Measurements from ENCODE around the gene ACIN1.

Gene ACIN1

DNA sequence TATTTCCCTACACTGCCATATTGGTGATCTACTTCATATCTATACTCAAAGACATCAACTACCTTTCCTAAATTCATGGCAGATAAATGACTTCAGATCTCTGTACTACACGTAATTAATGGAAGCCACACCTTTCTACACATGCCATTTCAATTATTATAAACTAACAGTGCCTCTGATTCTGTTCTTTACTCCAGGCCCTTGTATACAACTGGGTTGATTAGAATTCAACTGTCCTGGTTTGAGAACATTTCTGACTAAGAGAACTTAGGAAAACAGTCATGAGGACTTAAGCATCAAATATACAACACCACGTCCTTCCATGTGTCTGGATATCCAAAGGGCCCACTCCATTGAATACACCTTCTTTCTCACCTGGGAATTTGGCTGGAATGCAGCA lies 1.8 kb downstream of the ACIN1 start:
- intact Hi-C loops (cut with micrococcal nuclease): no loop called here
- Mint-ChIP-seq H3K4me3 (no peak overlapping the region), H3K36me3 (ENCODE audit: low read depth) (peaks cover 52% of the 10 kb centered on the region), H3K4me1 (ENCODE audit: low read depth) (peaks cover 56% of the 10 kb centered on the region), H3K27ac (no peak overlapping the region), H3K27me3 (no peaks in the 10 kb centered on the region), H3K9me3 (no peaks in the 10 kb centered on the region)

DNA sequence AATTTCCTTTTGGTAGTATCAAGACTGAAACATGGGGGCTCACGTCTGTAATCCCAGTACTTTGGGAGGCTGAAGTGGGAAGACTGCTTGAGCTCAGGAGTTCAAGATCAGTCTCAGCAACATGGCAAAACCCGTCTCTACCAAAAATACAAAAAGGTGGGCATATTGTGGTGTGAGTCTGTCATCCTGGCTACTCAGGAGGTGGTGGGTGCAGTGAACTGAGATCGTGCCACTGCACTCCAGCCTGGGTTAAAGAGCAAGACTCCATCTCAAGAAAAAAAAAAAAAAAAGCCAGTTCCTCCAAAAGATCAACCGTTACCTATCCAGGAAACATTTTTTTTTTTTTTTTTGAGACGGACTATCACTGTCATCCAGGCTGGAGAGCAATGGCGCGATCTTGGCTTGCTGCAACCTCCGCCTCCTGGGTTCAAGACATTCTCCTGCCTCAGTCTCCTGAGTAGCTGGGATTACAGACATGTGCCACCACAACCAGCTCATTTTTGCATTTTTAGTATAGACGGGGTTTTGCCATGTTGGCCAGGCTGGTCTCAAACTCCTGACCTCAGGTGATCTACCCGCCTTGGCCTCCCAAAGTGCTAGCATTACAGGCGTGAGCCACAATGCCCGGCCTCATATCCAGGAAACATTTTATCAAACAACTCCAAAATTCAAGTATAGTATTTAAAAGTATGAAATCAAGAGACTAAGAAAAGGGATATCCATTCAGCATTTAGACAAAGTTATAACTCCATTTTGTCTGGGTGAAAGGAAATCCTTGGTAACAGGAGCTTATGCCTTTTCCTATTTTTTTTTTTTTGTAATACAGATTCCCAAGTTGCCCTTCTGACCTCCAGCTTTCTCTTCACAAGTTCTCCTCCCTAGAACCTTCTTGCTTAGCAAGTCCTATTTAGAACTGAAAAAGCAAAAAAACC lies 3.4 kb downstream of the ACIN1 start:
- Mint-ChIP-seq H3K9me3 (no peaks in the 10 kb centered on the region), H3K4me1 (ENCODE audit: low read depth) (peaks cover 57% of the 10 kb centered on the region), H3K36me3 (ENCODE audit: low read depth) (peaks cover 68% of the 10 kb centered on the region), H3K27me3 (no peaks in the 10 kb centered on the region), H3K27ac (peak overlapping the region; percentile 44), H3K4me3 (no peak overlapping the region)
- intact Hi-C loops (cut with micrococcal nuclease): no loop called here

- Mint-ChIP-seq H3K4me3 (no peak overlapping the region), H3K4me1 (ENCODE audit: low read depth) (peaks cover 68% of the 10 kb centered on the region), H3K9me3 (no peaks in the 10 kb centered on the region), H3K36me3 (ENCODE audit: low read depth) (peaks cover 81% of the 10 kb centered on the region), H3K27ac (peak overlapping the region; percentile 44), H3K27me3 (no peaks in the 10 kb centered on the region)
- intact Hi-C loops (cut with micrococcal nuclease): no loop called here
Measured at GRCh38 chr14:23090254-23090636, 4.7 kb downstream of the ACIN1 start.

- intact Hi-C loops (cut with micrococcal nuclease): no loop called here
- no peaks in the 10 kb centered on the region for H3K9me3 Mint-ChIP-seq
- H3K4me1 Mint-ChIP-seq (ENCODE audit: low read depth): peaks cover 73% of the 10 kb centered on the region
- H3K27me3 Mint-ChIP-seq: no peaks in the 10 kb centered on the region
- peaks cover 87% of the 10 kb centered on the region for H3K36me3 Mint-ChIP-seq (ENCODE audit: low read depth)
- H3K27ac Mint-ChIP-seq: peak overlapping the region; percentile 32
- no peak overlapping the region for H3K4me3 Mint-ChIP-seq
Measured at GRCh38 chr14:23089498-23090253, 5.3 kb downstream of the ACIN1 start.

GRCh38 chr14:23086565-23086964 lies 8.4 kb downstream of the ACIN1 start:
- Mint-ChIP-seq H3K36me3 (ENCODE audit: low read depth) (peaks cover 94% of the 10 kb centered on the region), H3K27ac (peak overlapping the region; percentile 58), H3K27me3 (no peaks in the 10 kb centered on the region), H3K9me3 (no peaks in the 10 kb centered on the region), H3K4me3 (no peak overlapping the region), H3K4me1 (ENCODE audit: low read depth) (peaks cover 61% of the 10 kb centered on the region)
- intact Hi-C loops (cut with micrococcal nuclease): no loop called here

DNA sequence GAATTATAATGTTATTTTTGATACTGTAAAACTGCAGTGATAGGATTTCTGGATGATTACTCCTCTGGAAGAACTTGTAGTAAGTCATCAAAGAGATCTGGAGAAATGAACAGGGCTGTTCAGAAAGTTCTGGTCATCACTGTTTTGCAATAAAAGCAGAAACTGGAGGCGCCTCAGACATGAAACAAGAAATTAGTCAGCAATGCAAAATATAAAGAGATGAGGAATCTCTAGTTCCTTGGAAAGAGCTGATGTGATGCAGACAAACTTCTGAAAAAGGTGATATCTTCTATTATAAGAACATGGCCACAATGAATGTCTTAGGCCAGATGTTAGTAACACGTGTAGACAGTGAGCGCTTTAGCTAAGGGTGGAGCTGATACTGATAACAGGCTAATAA lies 9.5 kb downstream of the ACIN1 start:
- intact Hi-C loops (cut with micrococcal nuclease): loop anchor here (1.0 kb wide), 1 partner anchor 9 kb away; no protein-coding TSS in a partner anchor
- H3K9me3 Mint-ChIP-seq: no peaks in the 10 kb centered on the region
- no peak overlapping the region for H3K4me3 Mint-ChIP-seq
- H3K36me3 Mint-ChIP-seq (ENCODE audit: low read depth): peaks cover 94% of the 10 kb centered on the region
- no peaks in the 10 kb centered on the region for H3K27me3 Mint-ChIP-seq
- H3K27ac Mint-ChIP-seq: peak overlapping the region; percentile 58
- peaks cover 67% of the 10 kb centered on the region for H3K4me1 Mint-ChIP-seq (ENCODE audit: low read depth)

DNA sequence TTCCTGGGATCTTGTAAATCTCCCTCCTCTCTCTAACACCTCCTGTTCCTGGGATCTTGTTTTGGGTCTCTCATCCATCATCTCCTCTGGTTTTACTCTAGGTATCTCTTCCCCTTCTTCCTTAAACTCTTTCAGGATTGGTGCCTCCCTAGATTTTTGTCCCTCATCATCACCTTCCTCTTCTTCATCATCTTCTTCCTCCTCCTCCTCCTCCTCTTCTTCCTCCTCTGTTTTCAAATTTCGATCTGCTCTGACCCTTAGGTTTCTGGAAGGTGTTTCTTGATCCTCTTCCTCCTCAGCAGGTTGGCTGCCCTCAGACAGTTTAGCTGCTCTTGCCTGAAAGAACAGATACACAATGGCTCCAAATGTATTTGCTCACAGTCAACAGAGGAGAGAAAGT lies 14.5 kb downstream of the ACIN1 start:
- H3K36me3 Mint-ChIP-seq (ENCODE audit: low read depth): peaks cover 88% of the 10 kb centered on the region
- H3K27me3 Mint-ChIP-seq: no peaks in the 10 kb centered on the region
- peaks cover 57% of the 10 kb centered on the region for H3K4me1 Mint-ChIP-seq (ENCODE audit: low read depth)
- H3K4me3 Mint-ChIP-seq: peak overlapping the region; percentile 37
- no peaks in the 10 kb centered on the region for H3K9me3 Mint-ChIP-seq
- peak overlapping the region; percentile 80 for H3K27ac Mint-ChIP-seq
- intact Hi-C loops (cut with micrococcal nuclease): no loop called here

DNA sequence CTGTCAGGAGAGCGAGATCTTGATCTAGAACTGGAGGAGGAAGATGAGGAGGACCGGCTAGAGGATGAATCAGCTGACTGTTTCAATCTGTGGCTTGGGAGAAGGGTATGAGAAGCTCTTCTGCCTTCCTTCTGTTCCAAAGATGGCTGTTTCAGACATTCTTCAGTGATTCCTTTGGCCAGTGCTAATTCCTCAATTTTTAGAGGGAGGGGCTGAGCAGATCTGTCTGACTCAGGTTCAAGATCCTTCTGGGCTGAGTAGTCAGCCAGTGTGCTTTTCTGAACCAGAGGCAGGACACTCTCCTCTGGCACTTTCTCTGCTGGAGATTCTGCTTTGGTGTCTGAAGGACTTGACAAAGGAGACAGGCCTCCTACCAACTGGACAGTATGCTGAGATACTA lies 15.2 kb downstream of the ACIN1 start:
- Mint-ChIP-seq H3K27me3 (no peaks in the 10 kb centered on the region), H3K36me3 (ENCODE audit: low read depth) (peaks cover 88% of the 10 kb centered on the region), H3K4me1 (ENCODE audit: low read depth) (peaks cover 54% of the 10 kb centered on the region), H3K9me3 (no peaks in the 10 kb centered on the region), H3K27ac (peak overlapping the region; percentile 80), H3K4me3 (peak overlapping the region; percentile 37)
- intact Hi-C loops (cut with micrococcal nuclease): loop anchor here (5.0 kb wide), 1 partner anchor 103 kb away; the partner anchor contains the start of gene SLC7A8

GRCh38 chr14:23078692-23079116 lies 16.2 kb downstream of the ACIN1 start:
- Mint-ChIP-seq H3K27me3 (no peaks in the 10 kb centered on the region), H3K27ac (peak overlapping the region; percentile 80), H3K9me3 (no peaks in the 10 kb centered on the region), H3K36me3 (ENCODE audit: low read depth) (peaks cover 90% of the 10 kb centered on the region), H3K4me3 (peak overlapping the region; percentile 32), H3K4me1 (ENCODE audit: low read depth) (peaks cover 55% of the 10 kb centered on the region)
- intact Hi-C loops (cut with micrococcal nuclease): loop anchor here (5.0 kb wide), 1 partner anchor 104 kb away; the partner anchor contains the start of gene SLC7A8

DNA sequence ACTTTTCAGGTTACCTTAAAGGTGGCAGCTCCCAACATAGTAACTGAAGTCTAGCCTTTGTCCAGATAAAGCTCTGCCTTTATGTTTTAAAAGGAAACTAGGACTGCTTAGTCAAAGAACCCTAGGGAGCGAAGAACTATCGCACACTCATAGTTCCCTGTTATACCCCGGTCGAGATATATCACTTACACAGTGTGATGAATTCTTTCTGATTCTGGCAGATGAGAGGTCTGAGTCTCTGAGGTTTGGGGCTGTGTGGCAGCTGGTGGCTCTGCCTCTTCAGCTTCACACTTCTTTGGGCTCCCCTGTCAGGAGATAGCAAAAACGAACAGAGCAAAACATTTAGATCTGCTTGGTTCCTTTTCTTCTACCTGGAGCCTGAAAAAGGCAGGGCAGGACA lies 17.0 kb downstream of the ACIN1 start:
- Mint-ChIP-seq H3K36me3 (ENCODE audit: low read depth) (peaks cover 90% of the 10 kb centered on the region), H3K9me3 (no peaks in the 10 kb centered on the region), H3K27ac (peak overlapping the region; percentile 80), H3K4me1 (ENCODE audit: low read depth) (peaks cover 56% of the 10 kb centered on the region), H3K4me3 (no peak overlapping the region), H3K27me3 (no peaks in the 10 kb centered on the region)
- intact Hi-C loops (cut with micrococcal nuclease): loop anchor here (5.0 kb wide), 1 partner anchor 104 kb away; the partner anchor contains the start of gene SLC7A8

DNA sequence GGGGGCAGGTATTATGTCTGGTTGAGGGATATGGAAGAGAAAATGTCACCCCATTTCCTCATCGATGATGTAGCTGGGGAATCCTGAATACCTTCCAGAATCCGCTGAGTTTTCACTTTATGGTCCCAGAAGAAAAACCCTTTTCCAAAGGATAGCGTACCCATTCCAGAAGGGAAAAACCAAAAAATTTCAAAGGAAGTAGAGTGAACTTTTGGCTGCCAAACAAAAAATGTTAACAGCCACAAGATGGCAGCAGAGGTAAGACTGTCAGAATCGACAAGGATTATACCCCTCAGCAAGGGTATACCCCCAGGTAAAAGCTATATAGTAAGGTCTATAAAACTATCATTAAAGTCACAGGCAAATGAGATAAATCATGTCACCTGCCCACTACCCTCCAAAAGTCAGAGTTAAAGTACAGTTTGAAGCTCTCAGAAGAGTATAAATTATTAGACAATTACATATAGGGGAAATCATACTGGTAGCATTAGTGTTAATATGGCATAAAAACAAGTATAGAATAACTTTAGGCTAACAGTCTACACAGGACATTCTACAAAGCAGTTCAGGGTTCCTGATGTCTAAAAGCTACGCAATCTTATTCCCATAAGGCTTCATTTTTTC lies 18.0 kb downstream of the ACIN1 start:
- intact Hi-C loops (cut with micrococcal nuclease): loop anchor here (5.0 kb wide), 1 partner anchor 105 kb away; the partner anchor contains the start of gene SLC7A8
- peaks cover 93% of the 10 kb centered on the region for H3K36me3 Mint-ChIP-seq (ENCODE audit: low read depth)
- H3K9me3 Mint-ChIP-seq: no peaks in the 10 kb centered on the region
- H3K4me3 Mint-ChIP-seq: no peak overlapping the region
- H3K27me3 Mint-ChIP-seq: no peaks in the 10 kb centered on the region
- no peak overlapping the region for H3K27ac Mint-ChIP-seq
- peaks cover 67% of the 10 kb centered on the region for H3K4me1 Mint-ChIP-seq (ENCODE audit: low read depth)

DNA sequence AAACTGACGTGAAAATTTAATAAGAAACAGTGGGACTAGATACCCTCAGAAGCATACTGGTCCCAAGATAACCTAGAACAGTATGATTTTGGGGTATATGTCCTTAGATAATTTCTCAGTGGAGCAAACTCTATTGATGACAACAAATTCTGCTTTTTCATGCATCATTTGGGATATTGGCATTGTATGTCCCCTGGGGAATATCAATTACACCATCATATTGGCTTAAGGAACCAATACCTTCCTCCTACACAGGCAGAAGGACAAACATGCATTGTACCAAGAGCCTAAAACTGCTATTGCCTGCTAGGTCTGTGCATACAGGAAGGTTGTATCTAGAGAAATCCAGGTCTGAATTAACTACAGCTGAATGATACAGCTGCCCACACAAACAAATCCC lies 20.0 kb downstream of the ACIN1 start:
- H3K36me3 Mint-ChIP-seq (ENCODE audit: low read depth): peaks cover 93% of the 10 kb centered on the region
- H3K27me3 Mint-ChIP-seq: no peaks in the 10 kb centered on the region
- H3K9me3 Mint-ChIP-seq: no peaks in the 10 kb centered on the region
- peaks cover 70% of the 10 kb centered on the region for H3K4me1 Mint-ChIP-seq (ENCODE audit: low read depth)
- intact Hi-C loops (cut with micrococcal nuclease): loop anchor here (5.0 kb wide), 1 partner anchor 107 kb away; the partner anchor contains the start of gene SLC7A8
- H3K4me3 Mint-ChIP-seq: no peak overlapping the region
- peak overlapping the region; percentile 17 for H3K27ac Mint-ChIP-seq

- H3K36me3 Mint-ChIP-seq (ENCODE audit: low read depth): peaks cover 100% of the 10 kb centered on the region
- intact Hi-C loops (cut with micrococcal nuclease): no loop called here
Measured at GRCh38 chr14:23071921-23072539, 22.9 kb downstream of the ACIN1 start.

More at GRCh38 chr14:23071921-23072539, 22.9 kb downstream of the ACIN1 start:
- H3K27ac Mint-ChIP-seq: peak overlapping the region; percentile 87
- peaks cover 65% of the 10 kb centered on the region for H3K4me1 Mint-ChIP-seq (ENCODE audit: low read depth)
- H3K4me3 Mint-ChIP-seq: peak overlapping the region; percentile 85
- H3K27me3 Mint-ChIP-seq: no peaks in the 10 kb centered on the region
- no peaks in the 10 kb centered on the region for H3K9me3 Mint-ChIP-seq

Data from dendritic cell treated with granulocyte-macrophage colony-stimulating factor and Interleukin-4, amounts not matched to agents 40 ng/mL and 50 ng/mL, for 4 days (primary cell).